GM19035 (cell line): ENCODE measurements around the gene PGGT1B.

Source experiments
- ATAC-seq: cut with Tn5 transposase; IDR thresholded peaks from one replicate; pipeline ENCODE4 v1.9.1; 2021; ENCODE audit not compliant: unreplicated experiment

Gene PGGT1B

GRCh38 chr5:115184770-115185169 lies 77.9 kb downstream of the PGGT1B start:
- ATAC-seq, result no peak

GRCh38 chr5:115181757-115182156 lies 80.9 kb downstream of the PGGT1B start:
- no peak for ATAC-seq

GRCh38 chr5:115180165-115180709 lies 82.4 kb downstream of the PGGT1B start:
- peak; percentile 72 for ATAC-seq

GRCh38 chr5:115179394-115180164 lies 83.1 kb downstream of the PGGT1B start:
- ATAC-seq, result peak; percentile 40

GRCh38 chr5:115179030-115179393 lies 83.7 kb downstream of the PGGT1B start:
- ATAC-seq, result no peak

GRCh38 chr5:115170929-115171510 lies 91.7 kb downstream of the PGGT1B start:
- no peak for ATAC-seq

GRCh38 chr5:115170134-115170928 lies 92.3 kb downstream of the PGGT1B start:
- ATAC-seq, result peak; percentile 53

GRCh38 chr5:115169487-115170133 lies 93.1 kb downstream of the PGGT1B start, which contains the start of gene TRIM36:
TRIM36 (minus strand) TSS chr5:115169908; CDS start chr5:115169634, 274 bp downstream.
- peak; percentile 98 for ATAC-seq

GRCh38 chr5:115168829-115169486 lies 93.7 kb downstream of the PGGT1B start:
- no peak for ATAC-seq

- no peak for ATAC-seq
These were observed 95.8 kb downstream of the PGGT1B start for GRCh38 chr5:115166744-115167393.

- ATAC-seq, result no peak
These were observed 96.9 kb downstream of the PGGT1B start for GRCh38 chr5:115165790-115166189.

GRCh38 chr5:115160975-115161475 lies 101.7 kb downstream of the PGGT1B start:
- ATAC-seq, result no peak
